CD4-positive, alpha-beta T cell treated with Interleukin-6 at 100 ng/mL for 8 hours (primary cell): ENCODE measurements around the gene NPBWR2.

Source experiments
- DNase-seq: peaks from one replicate; pipeline ENCODE4 v3.0.0-alpha.2; 2020; ENCODE audit warnings: mixed read lengths, low spot score

The NPBWR2 gene

DNA sequence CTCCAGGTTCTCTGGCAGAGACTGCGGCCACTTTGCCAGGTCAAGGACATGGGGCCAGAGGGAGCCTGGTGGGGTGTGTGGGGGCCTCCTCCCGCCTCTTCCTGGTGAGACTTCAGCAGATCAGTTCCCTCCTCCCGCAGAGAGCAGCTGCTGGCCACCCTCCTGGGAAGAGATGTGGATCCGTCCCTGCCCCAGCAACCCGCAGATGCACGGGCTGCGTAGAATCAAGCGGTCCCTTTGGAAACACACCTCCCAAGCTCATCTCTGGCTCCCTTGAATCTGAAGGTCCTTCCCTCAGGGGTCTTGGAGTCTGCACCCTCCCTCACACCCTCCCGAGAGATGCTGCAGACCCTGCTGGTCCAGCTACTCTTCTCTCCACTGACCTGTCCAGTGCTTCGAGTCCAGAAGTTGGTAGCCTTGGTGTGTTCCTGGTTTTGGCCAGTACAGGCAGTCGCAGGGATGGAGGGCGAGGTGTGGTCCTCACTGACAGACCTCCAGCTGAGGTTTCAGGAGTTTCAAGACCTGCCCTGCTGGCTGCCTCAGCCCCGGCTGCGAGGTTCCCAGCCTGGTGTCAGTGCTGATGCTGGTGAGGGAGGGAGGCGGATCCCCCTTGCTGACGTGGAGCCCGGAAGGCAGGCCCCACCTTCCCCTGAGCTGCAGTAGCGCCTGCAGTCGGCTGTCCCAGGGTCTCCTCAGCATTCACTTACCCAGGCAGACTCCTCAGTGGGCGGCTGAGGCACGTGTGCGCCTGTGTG, at the start of gene NPBWR2:
TSS of gene NPBWR2 (minus strand) at position 585 of the 755 bp plus-strand sequence. CDS start 734 bp downstream, outside the sequence.
- DNase-seq: no peak

DNA sequence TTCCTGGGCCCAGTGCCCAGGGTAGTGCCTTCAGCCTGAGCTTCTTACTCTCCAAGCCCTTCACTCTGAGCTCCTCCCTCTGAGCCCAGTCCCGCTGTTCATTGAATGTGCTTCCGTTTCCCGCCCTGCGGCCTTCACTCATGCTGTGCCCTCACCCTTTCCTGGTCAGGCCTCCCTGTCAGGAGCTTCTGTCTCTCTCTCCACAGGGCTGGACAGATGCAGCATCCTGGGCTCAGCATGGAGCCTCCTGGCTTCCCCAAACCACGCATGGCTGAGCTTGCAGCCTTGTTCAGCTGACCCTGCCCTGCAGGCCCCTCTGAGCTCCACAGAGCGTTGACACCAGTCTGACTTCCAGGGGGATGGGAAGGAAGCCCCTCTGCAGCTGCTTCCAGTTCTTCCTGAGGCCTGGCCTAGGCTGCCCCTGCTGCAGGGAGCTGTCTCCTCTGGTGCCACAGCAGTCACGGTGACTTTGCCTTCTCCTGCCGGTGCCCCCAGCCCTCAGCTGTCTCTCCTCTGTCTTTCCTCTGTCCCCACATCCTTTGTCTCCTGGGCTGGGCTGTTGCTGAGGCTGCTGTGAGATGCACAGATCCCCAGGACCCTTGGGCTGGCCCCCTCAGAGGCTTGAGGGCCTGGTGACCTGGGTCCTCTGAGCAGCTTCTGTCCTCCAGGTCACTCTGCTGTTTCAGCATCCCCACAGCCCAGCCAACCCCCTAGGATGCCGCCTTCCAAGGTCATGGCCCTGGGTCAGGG, 48.9 kb upstream of the NPBWR2 start:
- DNase-seq: no peak

GRCh38 chr20:64155258-64156135, 48.1 kb upstream of the NPBWR2 start:
- DNase-seq: no peak

DNA sequence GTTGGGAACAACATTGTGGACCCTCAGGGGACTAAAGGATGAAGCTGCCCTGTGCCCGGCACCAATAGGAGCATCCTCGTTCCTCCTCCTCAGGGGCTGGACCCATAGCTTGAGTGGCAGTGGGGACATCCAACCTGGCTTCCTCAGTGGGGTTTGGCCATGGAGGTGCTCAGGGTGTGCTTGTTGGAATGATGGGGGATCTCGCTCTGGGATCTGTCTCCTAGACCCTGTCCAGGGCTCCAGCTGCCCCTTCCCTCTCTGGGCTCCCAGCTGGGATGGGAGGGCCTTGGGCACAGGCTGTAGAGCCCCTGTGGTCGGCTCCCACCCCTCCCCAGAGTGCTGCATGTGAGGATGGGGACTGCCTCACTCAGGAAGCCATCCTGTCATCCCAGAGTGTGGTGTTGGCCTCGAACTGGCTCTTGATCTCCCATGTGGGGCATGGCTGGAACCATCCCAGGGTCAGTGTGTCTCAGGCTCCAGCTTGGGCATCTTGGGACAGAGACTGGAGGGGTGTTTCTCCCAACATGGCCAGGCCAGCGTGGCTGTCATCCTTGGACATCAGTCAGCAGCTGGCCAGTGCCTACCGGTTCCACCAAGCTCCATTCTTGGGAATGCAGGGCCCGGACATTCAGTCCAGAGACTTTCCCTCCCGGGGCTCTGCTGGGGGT, 47.4 kb upstream of the NPBWR2 start:
- no peak for DNase-seq

DNA sequence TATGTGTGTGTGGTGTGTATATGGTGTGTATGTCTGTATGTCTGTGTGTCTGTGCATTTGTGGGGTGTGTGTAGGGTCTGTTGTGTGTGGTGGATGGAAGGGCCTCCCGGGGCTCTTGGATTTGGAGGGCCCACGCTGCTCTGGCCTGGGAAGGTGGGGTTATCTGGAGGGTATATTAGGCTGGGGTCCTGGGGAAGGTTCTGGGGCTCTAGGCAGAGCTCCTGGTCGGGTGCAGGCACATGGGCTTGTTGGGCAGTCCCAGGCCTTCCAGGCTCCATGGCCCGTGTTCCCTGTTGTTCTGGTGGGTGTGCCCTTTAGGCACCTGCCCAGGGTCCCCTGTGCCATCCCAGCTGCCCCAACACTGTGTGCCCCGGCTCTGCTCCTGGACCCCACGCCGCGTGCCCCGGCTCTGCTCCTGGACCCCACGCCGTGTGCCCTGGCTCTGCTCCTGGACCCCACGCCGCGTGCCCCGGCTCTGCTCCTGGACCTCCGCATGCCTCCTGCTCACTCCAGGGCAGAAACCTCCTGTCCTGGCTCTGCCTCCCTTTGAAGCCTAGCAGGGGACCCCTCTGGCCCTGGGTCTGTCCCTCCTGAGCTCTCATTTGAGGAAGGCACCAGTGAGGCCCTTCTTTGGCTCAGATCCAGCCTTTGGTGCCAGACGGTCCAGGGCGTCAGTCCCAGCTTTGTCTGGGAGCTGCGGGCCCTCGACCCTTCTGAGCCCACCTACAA, 46.7 kb upstream of the NPBWR2 start:
- DNase-seq: no peak

- DNase-seq: no peak
Observed at GRCh38 chr20:64153410-64153809, 46.0 kb upstream of the NPBWR2 start.

DNA sequence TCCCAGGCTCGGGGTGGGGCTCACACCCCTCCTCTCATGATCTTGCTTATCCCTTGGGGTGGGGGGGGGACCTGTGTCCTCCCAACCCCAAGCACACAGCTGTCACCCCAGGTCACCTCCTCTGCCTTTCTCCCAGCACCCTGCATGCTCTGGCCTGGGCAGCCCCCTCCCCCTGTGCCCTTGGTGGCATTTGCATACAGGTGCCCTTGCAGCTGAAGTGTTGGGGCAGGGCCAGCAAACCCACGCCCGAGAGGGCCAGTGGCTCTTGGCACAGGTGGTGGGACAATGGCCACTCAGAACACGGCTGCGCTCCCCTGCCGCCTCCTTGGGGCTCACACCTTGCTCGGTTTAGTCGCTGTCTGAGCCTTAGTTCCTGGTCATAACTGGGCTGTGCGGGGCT, 45.5 kb upstream of the NPBWR2 start:
- no peak for DNase-seq

DNA sequence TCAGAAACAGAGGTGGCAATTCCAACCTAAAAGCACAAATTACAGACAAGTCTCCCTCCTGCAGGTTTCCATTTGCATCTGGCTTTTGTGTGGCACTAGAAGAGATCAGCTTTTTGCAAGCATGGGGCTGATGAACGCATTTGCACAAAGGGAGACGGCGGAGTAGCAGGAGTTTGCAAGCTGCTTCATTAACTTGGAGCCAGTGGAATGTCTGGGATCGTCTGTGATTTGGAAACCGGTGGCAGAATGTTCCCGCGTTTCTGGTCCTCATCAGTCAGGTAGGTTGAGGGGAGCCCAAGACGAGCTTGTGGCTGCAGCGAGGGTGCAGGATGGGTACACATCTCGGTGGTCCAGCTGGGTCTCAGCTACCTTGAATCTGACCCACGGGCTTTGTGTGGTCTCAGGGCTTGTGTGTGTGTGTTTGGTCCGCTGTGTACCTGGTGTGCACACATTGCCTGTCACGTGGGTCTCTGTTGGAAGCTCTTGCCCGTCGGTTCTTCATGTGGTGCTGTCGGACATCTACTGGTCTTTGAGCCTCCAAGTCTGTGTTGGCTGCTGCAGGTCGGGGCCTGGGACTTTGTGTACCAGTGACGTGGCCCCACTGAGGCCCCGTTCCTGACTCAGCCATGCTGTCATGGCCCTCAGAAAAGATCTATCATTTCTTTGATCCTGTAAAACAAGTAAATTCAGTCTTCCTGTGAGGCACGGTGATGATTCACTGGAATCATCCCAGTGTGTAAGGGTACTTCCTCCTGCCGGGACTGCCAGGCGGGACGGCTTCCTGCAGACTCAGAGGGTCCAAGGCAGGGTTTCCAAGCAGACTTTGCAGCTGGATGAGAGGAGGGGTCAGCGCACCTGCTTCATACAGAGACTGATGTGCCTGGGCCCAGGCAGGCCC, 44.5 kb upstream of the NPBWR2 start:
- no peak for DNase-seq

- no peak for DNase-seq
Observed at GRCh38 chr20:64150756-64151632, 43.6 kb upstream of the NPBWR2 start.

DNA sequence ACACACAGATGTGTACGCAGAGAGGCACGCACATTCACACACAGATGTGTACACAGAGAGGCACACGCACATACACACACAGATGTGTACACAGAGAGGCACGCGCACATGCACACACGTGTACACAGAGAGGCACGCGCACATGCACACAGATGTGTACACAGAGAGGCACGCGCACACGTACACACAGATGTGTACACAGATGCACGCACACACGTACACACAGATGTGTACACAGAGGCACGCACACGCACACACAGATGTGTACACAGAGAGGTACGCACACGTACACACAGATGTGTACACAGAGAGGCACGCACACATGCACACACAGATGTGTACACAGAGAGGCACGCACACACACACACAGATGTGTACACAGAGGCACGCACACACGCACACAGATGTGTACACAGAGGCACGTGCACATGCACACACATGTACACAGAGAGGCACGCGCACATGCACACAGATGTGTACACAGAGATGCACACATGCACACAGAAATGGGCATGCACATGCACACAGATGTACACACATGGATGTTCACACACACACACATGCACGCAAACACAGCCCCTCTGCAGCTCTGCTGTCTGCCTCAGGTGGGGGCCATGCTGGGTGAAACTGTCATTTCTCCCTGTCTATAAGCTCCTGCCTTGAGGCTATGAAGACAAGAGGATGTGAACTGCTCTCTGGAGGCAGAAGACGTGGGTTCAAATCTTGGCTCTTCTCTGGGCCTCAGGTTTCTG, 42.6 kb upstream of the NPBWR2 start:
- no peak for DNase-seq

DNA sequence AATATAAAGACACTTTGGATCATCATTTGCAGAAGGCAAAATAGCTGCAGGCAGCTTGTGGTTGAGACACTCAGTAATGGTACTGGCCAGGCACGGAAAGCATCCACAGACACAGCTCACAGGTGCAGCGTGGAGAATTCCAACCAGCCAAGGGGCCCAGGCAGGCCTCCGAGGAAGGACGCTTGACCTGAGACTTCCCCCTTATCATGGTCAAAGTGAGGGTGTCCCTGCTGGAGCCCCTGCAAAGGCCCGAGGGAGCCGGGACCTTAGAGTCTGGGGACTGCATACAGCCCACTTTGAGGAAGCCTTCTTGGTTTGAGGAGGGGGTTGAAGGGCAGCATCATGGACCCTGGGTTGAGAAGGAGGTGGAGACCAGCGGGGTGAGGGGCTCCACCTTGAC, 41.8 kb upstream of the NPBWR2 start:
- DNase-seq: no peak

- no peak for DNase-seq
Observed at GRCh38 chr20:64148581-64148980, 41.2 kb upstream of the NPBWR2 start.

- DNase-seq: no peak
Observed at GRCh38 chr20:64146936-64147477, 39.6 kb upstream of the NPBWR2 start.

DNA sequence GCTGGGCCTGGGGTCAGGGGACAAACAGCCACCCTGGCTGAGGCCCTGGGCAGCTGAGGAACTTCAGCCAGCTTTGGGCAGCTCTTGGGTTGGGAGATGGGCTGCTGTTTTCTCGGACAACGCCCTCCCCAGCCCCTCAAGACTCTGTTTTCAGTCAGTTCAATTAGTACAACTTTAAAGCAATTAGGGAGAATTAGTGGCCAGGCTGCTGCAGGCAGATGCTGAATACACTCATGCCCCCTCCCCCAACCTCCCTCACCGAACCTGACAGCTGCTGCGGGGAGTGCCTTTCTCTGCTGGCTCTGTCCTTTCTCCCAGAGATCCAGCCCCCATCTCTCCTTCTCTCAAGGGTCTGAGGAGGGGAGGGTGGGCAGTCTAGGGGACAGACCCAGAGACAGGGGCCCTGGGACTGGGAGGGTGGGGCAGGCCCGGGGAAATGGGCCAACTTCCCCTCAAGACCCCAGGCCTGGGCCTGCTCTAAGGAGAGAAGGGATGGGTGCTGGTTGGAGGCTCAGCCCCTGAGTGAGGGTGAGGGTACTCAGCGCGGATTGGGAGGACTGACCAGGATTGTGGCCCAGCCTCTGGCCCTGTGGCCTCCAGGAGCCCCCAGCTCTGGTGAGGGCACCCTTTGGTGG, 39.1 kb upstream of the NPBWR2 start:
- no peak for DNase-seq

DNA sequence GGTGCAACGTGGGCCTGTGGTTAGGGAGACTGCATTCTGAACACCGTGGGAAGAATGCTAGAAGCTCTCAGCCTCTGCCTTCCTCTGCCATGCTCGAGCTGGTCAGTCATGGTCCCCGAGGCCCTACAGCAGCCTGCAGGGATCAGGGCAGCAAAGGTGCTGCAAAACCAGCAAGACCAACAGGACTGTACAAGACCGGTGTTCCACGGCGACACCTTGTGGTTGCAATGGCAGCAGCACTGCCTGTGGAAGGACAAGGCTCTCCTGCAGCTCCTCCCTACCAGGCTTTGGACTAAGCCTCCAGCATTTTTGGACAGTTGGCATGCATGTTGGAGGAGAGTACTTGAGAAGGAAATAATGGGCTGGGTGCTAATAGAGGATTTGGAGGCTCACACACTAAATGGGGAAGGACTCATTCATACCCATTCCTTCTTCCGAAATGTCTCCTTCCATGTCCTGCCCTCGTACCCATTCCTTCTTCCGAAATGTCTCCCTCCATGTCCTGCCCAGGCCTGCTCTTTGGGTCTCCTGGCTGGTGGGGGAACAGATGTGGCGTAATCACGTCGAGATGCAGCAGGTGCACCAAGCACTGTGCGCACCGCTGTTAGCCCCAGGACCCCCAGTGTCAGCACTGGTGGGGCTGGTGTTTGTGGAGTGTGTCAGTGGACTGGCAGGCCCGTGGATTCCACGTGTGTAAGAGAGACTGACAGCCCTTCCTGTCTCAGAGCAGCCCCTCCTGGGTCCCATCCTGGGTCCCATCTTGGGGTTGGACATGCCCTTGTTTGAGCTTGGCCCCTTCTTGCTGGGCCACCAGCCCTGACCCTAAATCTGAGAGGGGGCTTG, 38.3 kb upstream of the NPBWR2 start:
- DNase-seq: no peak

DNA sequence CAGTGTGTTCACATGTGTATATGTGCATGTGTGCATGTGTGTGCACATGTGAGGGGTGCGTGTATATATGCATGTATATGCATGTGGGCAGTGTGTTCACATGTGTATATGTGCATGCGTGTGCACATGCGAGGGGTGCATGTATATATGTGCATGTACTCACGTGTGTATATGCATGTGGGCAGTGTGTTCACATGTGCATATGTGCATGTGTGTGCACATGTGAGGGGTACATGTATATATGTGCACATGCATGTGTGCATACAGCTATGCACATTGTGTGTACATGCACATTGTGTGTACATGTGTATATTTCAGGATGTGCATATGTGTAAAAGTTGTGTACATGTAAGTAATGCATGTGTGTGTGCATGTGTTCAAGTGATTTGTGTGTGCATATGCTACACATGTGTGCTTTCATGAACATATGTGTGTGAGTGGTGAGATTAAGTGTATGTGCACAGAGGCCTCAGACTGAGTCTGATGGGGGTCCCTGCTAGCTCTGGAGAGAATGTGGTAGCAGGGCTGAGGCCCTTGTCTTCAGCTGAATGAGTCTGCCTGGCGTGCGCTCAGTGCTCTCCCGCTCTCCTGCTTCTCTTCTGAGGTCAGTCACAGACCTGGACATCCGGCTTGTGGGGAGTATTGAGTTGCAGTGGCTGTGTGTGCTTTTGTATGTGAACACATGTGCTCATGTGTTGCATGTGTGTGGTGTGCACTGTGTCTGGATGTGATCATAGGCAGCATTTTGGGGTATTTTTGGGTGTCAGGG, 37.0 kb upstream of the NPBWR2 start:
- no peak for DNase-seq
